HL-60/S4 (cell line): ENCODE results near the gene CASP1.

Source experiments
- in situ Hi-C: fragments of 300-500 bp; cut with MboI; formaldehyde crosslinking; loops from 2 replicates; pipeline ENCODE4 v1.14.3; 2022; ENCODE audit warnings: low sequenced_read_pairs

CASP1 gene

DNA sequence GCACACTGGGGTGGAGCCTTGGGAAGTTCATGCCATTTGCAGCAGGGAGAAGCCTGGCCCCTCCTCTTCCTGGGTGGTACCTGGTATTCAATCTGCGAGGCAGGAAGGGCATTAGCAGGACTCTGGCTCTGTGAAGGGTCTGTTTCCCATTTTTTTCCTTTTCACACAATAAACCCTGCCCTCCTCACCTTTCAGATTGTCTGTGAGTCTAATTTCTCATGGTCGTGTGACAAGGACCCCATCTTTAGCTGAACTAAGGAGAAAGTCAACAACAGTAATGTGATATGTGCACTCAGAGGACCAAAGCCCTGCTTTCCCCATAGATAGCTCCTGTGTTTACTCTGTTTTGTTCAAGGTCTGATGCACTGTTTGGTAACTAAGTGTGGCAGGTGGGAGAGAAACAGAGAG is 39.9 kb downstream of the CASP1 start:
- in situ Hi-C loops: no loop called here

DNA sequence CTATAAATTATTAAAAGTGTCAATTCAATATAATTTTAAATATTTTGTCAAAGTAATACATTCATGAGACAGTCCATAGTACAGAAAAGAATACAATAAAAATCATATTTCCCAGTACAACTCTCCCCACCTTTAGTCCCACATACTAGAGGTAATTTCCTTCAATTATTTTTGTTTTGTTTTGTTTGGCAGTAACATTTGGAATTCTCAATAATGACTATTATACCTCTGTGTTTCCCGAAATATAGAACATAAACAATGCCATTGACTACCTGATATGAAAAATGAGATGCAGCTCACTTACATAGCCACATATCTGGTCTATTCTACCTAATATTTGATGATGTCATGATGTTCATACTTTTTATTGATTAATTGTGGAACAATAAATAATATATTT is 42.2 kb downstream of the CASP1 start:
- in situ Hi-C loops: no loop called here

DNA sequence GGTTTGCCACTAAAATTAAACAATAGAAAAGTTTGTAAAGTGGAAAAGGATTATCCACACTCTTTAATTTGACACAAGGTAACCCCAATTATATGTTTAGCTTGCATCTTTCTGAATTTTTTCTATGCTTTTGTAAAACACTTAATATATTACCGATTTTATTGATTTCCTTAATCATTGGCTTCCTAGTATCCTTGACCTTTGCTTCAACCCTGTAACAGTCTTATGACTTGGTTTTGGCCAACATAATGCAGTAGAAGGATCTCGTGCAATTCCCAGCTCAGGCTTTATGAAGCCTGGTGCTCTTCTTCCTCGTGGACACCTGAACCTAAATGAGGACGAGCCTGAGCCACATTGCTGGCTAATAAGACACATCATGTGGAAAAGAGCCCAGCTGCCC is 43.0 kb downstream of the CASP1 start:
- in situ Hi-C loops: no loop called here

DNA sequence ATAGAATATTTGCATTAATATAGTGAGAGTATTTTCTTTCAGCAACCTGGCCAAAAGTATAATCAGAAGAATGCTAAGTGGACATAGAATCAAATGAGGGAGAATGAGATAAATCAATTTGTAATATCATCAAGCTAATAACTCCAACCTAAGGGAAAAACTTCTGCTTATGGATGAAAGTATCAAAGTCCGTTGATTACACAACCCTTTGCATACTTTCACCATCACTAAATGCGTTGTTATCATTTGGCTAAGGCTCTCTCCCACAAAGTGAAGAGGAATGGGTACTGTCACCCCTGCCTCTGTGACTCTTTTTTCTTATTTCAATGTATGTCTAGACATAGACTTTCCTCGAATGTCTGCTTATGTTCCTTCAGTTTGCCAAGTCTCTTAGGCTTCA is 50.1 kb downstream of the CASP1 start:
- in situ Hi-C loops: no loop called here

DNA sequence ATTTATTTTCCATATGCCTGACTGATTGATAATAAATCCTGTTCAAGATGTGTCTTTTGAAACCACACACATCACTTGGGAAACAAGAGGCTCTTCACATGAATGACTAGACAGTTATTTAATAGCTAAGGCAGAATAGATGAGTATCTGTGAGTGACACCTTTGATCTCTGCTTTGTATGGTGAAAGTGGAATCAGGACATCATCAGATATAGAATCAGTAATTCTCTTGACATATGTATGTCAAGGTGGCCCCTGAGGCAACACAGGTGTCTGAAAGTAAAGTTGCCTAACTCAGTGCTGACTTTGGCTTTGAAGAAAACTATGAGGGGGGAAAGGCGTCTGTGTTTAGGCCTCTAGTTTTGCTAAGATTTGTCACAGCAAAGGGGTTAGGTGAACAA is 55.1 kb downstream of the CASP1 start:
- in situ Hi-C loops: no loop called here
